CD4-positive, alpha-beta memory T cell (primary cell): Measurements from ENCODE around the gene FASLG. TPM values are rescaled to one million over a fixed set of nuclear protein-coding genes. Genes with fewer than 3 reads are reported as not detected.
A peak's percentile ranks its signal among the peaks of the same experiment; 100 is the strongest.

Experiments used
- CTCF ChIA-PET: fragments of 350-600 bp; sonication (Branson Sonifier 250); formaldehyde crosslinking; loops from one replicate; lab custom pipeline; 2021; ENCODE audit warnings: inconsistent platforms; ENCODE audit not compliant: partially characterized antibody; lab: Charles Lee
- POLR2A ChIA-PET: fragments of 350-600 bp; sonication (Branson Sonifier 250); formaldehyde crosslinking; loops from one replicate; lab custom pipeline; 2021; ENCODE audit not compliant: partially characterized antibody; lab: Charles Lee
- DNase-seq, 5 donors: peaks; one replicate each; pipeline versions ENCODE4 v3.0.0 to v3.0.0-alpha.2; 2020 to 2022; ENCODE audit warnings: mixed read lengths in 1 of 5
- H3K27ac ChIP-seq: one replicate; pipeline ENCODE4 v1.7.0; 2013; ENCODE audit warnings: low read depth, low read length
- H3K27me3 ChIP-seq: 2 replicates; pipeline ENCODE4 v1.7.0; 2013; ENCODE audit warnings: mild to moderate bottlenecking, low read length, moderate library complexity; ENCODE audit not compliant: insufficient read depth
- H3K36me3 ChIP-seq: 2 replicates; pipeline ENCODE4 v1.7.0; 2013; ENCODE audit warnings: mild to moderate bottlenecking, low read length, moderate library complexity; ENCODE audit not compliant: insufficient read depth
- H3K4me1 ChIP-seq: 2 replicates; pipeline ENCODE4 v1.7.0; 2013; ENCODE audit warnings: mild to moderate bottlenecking, low read length, moderate library complexity; ENCODE audit not compliant: insufficient read depth
- H3K4me3 ChIP-seq, 2 donors: one replicate each; pipeline ENCODE4 v1.7.0; 2013; ENCODE audit warnings: low read length in 2 of 2, mild to moderate bottlenecking in 1 of 2
- H3K9me3 ChIP-seq, 2 donors: one replicate each; pipeline ENCODE4 v1.7.0; 2013; ENCODE audit warnings: low read length in 2 of 2, control low read depth in 1 of 2; ENCODE audit not compliant: control insufficient read depth in 1 of 2
- H3K27ac Mint-ChIP-seq, 7 donors: one replicate each; pipeline ENCODE4 v1.8.0; 2020 to 2021; ENCODE audit warnings: mixed read lengths in 7 of 7, mild to moderate bottlenecking in 6 of 7, inconsistent platforms in 3 of 7, moderate library complexity in 3 of 7
- H3K27me3 Mint-ChIP-seq, 2 donors: one replicate each; pipeline ENCODE4 v1.8.0; 2020 to 2021; ENCODE audit warnings: mixed read lengths in 2 of 2
- H3K36me3 Mint-ChIP-seq, 2 donors: one replicate each; pipeline ENCODE4 v1.8.0; 2020 to 2021; ENCODE audit warnings: mixed read lengths in 2 of 2, inconsistent platforms in 1 of 2, mild to moderate bottlenecking in 1 of 2
- H3K4me1 Mint-ChIP-seq, 4 donors: one replicate each; pipeline ENCODE4 v1.8.0; 2020 to 2021; ENCODE audit warnings: mixed read lengths in 4 of 4, mild to moderate bottlenecking in 1 of 4
- H3K4me3 Mint-ChIP-seq, 8 donors: one replicate each; pipeline ENCODE4 v1.8.0; 2020 to 2021; ENCODE audit warnings: mixed read lengths in 8 of 8, mild to moderate bottlenecking in 7 of 8, moderate library complexity in 6 of 8, inconsistent platforms in 3 of 8
- H3K9me3 Mint-ChIP-seq, 8 donors: one replicate each; pipeline ENCODE4 v1.8.0; 2020 to 2021; ENCODE audit warnings: mixed read lengths in 8 of 8, mild to moderate bottlenecking in 5 of 8, inconsistent platforms in 3 of 8, moderate library complexity in 1 of 8
- intact Hi-C: fragments of 100-400 bp; cut with micrococcal nuclease; formaldehyde crosslinking; loops from one replicate; pipeline ENCODE4 v1.15.1; 2023
- polyA plus RNA-seq, 2 donors: library from polyadenylated mRNA; unstranded; fragments of 300-500 nt; fragmentation: Illumina TruSeq; gene quantifications; one replicate each; pipeline ENCODE4 v1.2.3, GENCODE V29; 2021
- total RNA-seq, 2 experiments: library from RNA; stranded (reverse); gene quantifications; one replicate each; pipeline ENCODE4 v1.2.3, GENCODE V29; 2021

FASLG gene
- total and polyA plus RNA-seq, 4 experiments from 2014 or later: 0.81 to 4.9 (median 3.4) TPM

- no peaks in the 10 kb centered on the region for H3K36me3 Mint-ChIP-seq
- Histone ChIP-seq H3K27me3 (no peaks in the 10 kb centered on the region), H3K36me3 (no peaks in the 10 kb centered on the region), H3K4me1 (peaks cover 9% of the 10 kb centered on the region), H3K27ac (no peak overlapping the region), H3K9me3 (no peaks in the 10 kb centered on the region), H3K4me3 (no peak overlapping the region)
- peak overlapping the region in 1 of 7 donors; percentile 68 for H3K27ac Mint-ChIP-seq
- H3K27me3 Mint-ChIP-seq: no peaks in the 10 kb centered on the region
- no peak overlapping the region for H3K4me3 Mint-ChIP-seq
- CTCF ChIA-PET: interaction anchor here (1.1 to 2.2 kb wide), 2 partner anchors 43 to 66 kb away, joined by 3 to 5 read pairs; no protein-coding TSS in a partner anchor
- no peak for DNase-seq
- no peaks in the 10 kb centered on the region for H3K9me3 Mint-ChIP-seq
- peaks cover 5 to 25% (median 22%) of the 10 kb centered on the region in 4 donors for H3K4me1 Mint-ChIP-seq
- intact Hi-C loops: no loop called here
- POLR2A ChIA-PET: interaction anchor here (1.2 kb wide), 1 partner anchor 13 kb away, joined by 3 read pairs; no protein-coding TSS in a partner anchor
Observed at GRCh38 chr1:172653015-172653709, 5.7 kb upstream of the FASLG start.

GRCh38 chr1:172654535-172654934, 4.4 kb upstream of the FASLG start:
- no peak overlapping the region for H3K4me3 Mint-ChIP-seq
- H3K9me3 Mint-ChIP-seq: no peaks in the 10 kb centered on the region
- H3K36me3 Mint-ChIP-seq: peaks cover 0 to 2% of the 10 kb centered on the region in 2 donors
- peaks cover 17 to 38% (median 32%) of the 10 kb centered on the region in 4 donors for H3K4me1 Mint-ChIP-seq
- Histone ChIP-seq H3K4me3 (no peak overlapping the region), H3K9me3 (no peaks in the 10 kb centered on the region), H3K27ac (no peak overlapping the region), H3K4me1 (peaks cover 21% of the 10 kb centered on the region), H3K27me3 (no peaks in the 10 kb centered on the region), H3K36me3 (no peaks in the 10 kb centered on the region)
- intact Hi-C loops: no loop called here
- no peaks in the 10 kb centered on the region for H3K27me3 Mint-ChIP-seq
- CTCF ChIA-PET: no interaction called here
- DNase-seq: no peak
- POLR2A ChIA-PET: no interaction called here
- no peak overlapping the region for H3K27ac Mint-ChIP-seq

GRCh38 chr1:172656576-172656975, 2.3 kb upstream of the FASLG start:
- H3K4me3 ChIP-seq: no peak overlapping the region
- H3K4me3 Mint-ChIP-seq: no peak overlapping the region
- H3K27ac ChIP-seq: no peak overlapping the region
- H3K27ac Mint-ChIP-seq: peak overlapping the region in 3 of 7 donors; percentile 1 to 67 (median 13)
- H3K27me3 ChIP-seq: no peaks in the 10 kb centered on the region
- peaks cover 30 to 56% (median 49%) of the 10 kb centered on the region in 4 donors for H3K4me1 Mint-ChIP-seq
- peaks cover 38% of the 10 kb centered on the region for H3K4me1 ChIP-seq
- H3K27me3 Mint-ChIP-seq: no peaks in the 10 kb centered on the region
- H3K9me3 Mint-ChIP-seq: no peaks in the 10 kb centered on the region
- ChIA-PET POLR2A (interaction anchor here (1.3 to 5.5 kb wide), 3 partner anchors 8 to 21 kb away, joined by 3 to 57 read pairs (median 4); no protein-coding TSS in a partner anchor), CTCF (interaction anchor here (1.7 kb wide), 1 partner anchor 63 kb away, joined by 4 read pairs; no protein-coding TSS in a partner anchor)
- intact Hi-C loops: loop anchor here (5.0 kb wide), 1 partner anchor 49 kb away; no protein-coding TSS in a partner anchor
- peaks cover 0 to 5% of the 10 kb centered on the region in 2 donors for H3K36me3 Mint-ChIP-seq
- no peaks in the 10 kb centered on the region for H3K36me3 ChIP-seq
- no peaks in the 10 kb centered on the region for H3K9me3 ChIP-seq
- DNase-seq: no peak

- Mint-ChIP-seq H3K27ac (peak overlapping the region in 1 of 7 donors; percentile 77), H3K9me3 (no peaks in the 10 kb centered on the region), H3K4me3 (no peak overlapping the region), H3K36me3 (peaks cover 0 to 5% of the 10 kb centered on the region in 2 donors), H3K4me1 (peaks cover 36 to 66% (median 56%) of the 10 kb centered on the region in 4 donors), H3K27me3 (no peaks in the 10 kb centered on the region)
- Histone ChIP-seq H3K36me3 (no peaks in the 10 kb centered on the region), H3K27me3 (no peaks in the 10 kb centered on the region), H3K4me3 (no peak overlapping the region), H3K9me3 (no peaks in the 10 kb centered on the region), H3K4me1 (peaks cover 48% of the 10 kb centered on the region), H3K27ac (no peak overlapping the region)
- ChIA-PET CTCF (interaction anchor here (1.9 kb wide), 2 partner anchors 13 to 28 kb away, joined by 5 to 6 read pairs; no protein-coding TSS in a partner anchor), POLR2A (interaction anchor here (0.9 to 5.5 kb wide), 9 partner anchors 9 to 62 kb away, joined by 3 to 57 read pairs (median 5); no protein-coding TSS in a partner anchor)
- intact Hi-C loops: loop anchor here (5.0 kb wide), 1 partner anchor 50 kb away; no protein-coding TSS in a partner anchor
- no peak for DNase-seq
Observed at GRCh38 chr1:172657586-172657985, 1.3 kb upstream of the FASLG start.

GRCh38 chr1:172661107-172661506, 2.2 kb downstream of the FASLG start:
- Mint-ChIP-seq H3K4me3 (peak overlapping the region; percentile 79 to 95 (median 90)), H3K4me1 (peaks cover 55 to 79% (median 64%) of the 10 kb centered on the region in 4 donors), H3K9me3 (no peaks in the 10 kb centered on the region), H3K27me3 (no peaks in the 10 kb centered on the region), H3K27ac (peak overlapping the region; percentile 29 to 96 (median 82)), H3K36me3 (peaks cover 22 to 31% of the 10 kb centered on the region in 2 donors)
- H3K4me3 ChIP-seq: peak overlapping the region in 1 of 2 donors; percentile 3
- no peaks in the 10 kb centered on the region for H3K36me3 ChIP-seq
- POLR2A ChIA-PET: interaction anchor here (0.8 to 5.5 kb wide), 8 partner anchors 10 to 58 kb away, joined by 3 to 57 read pairs (median 8); no protein-coding TSS in a partner anchor
- no peaks in the 10 kb centered on the region for H3K27me3 ChIP-seq
- no peak for DNase-seq
- CTCF ChIA-PET: interaction anchor here (0.6 to 3.8 kb wide), 10 partner anchors 11 to 58 kb away, joined by 3 to 33 read pairs (median 4); no protein-coding TSS in a partner anchor
- peaks cover 58% of the 10 kb centered on the region for H3K4me1 ChIP-seq
- peak overlapping the region; percentile 30 for H3K27ac ChIP-seq
- intact Hi-C loops: loop anchor here (5.0 kb wide), 1 partner anchor 34 kb away; no protein-coding TSS in a partner anchor
- no peaks in the 10 kb centered on the region for H3K9me3 ChIP-seq

GRCh38 chr1:172662464-172663109, 3.7 kb downstream of the FASLG start:
- H3K27ac Mint-ChIP-seq: peak overlapping the region; percentile 57 to 90 (median 82)
- no peaks in the 10 kb centered on the region for H3K27me3 ChIP-seq
- H3K36me3 ChIP-seq: peaks cover 4% of the 10 kb centered on the region
- intact Hi-C loops: loop anchor here (1.0 to 5.0 kb wide), 4 partner anchors 16 to 37 kb away; no protein-coding TSS in a partner anchor
- peak overlapping the region; percentile 33 for H3K27ac ChIP-seq
- H3K4me3 ChIP-seq: peak overlapping the region in 1 of 2 donors; percentile 34
- POLR2A ChIA-PET: interaction anchor here (1.0 to 5.2 kb wide), 11 partner anchors 12 to 921 kb away, joined by 3 to 25 read pairs (median 6); partner anchors contain the start of gene VAMP4
- H3K4me1 Mint-ChIP-seq: peaks cover 57 to 81% (median 69%) of the 10 kb centered on the region in 4 donors
- H3K4me1 ChIP-seq: peaks cover 59% of the 10 kb centered on the region
- CTCF ChIA-PET: interaction anchor here (1.1 to 3.8 kb wide), 3 partner anchors 22 to 57 kb away, joined by 4 to 33 read pairs (median 5); no protein-coding TSS in a partner anchor
- peak overlapping the region; percentile 79 to 95 (median 88) for H3K4me3 Mint-ChIP-seq
- peak; percentile 82 to 93 (median 85) for DNase-seq
- H3K9me3 Mint-ChIP-seq: no peaks in the 10 kb centered on the region
- no peaks in the 10 kb centered on the region for H3K9me3 ChIP-seq
- peaks cover 30 to 40% of the 10 kb centered on the region in 2 donors for H3K36me3 Mint-ChIP-seq
- H3K27me3 Mint-ChIP-seq: no peaks in the 10 kb centered on the region
